Fibroblast of peridontal ligament (primary cell): ENCODE results near the gene CLMN.
A peak's percentile ranks its signal among the peaks of the same experiment; 100 is the strongest.
"Not testable (repeated sequence)": the region's sequence is repeated elsewhere in the genome, so short reads cannot be mapped to it uniquely, and the experiment has no call there.

Experiments
- DNase-seq: peaks from one replicate; pipeline ENCODE4 v3.0.0-alpha.2; 2010; ENCODE audit errors: extremely low read depth

The CLMN gene

DNA sequence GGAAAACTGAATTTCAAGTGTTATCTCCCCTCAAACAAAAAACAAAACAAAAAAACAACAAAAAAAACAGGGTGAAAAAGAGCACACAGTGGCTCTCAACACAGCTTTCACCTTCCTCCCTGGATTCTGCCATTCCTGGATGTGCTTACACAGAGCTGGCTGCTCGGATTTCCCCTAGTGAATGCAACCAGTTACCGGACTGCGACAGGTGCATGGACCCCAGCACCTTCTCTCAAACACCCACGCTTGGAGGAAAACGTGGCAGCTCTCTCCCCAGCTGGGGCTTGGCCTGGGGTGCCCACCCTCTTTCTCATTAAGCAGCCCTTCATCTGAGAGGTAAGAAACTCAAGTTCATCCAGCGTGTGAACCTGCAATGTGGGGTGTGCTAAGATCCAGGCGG lies 128.9 kb downstream of the CLMN start:
- no peak for DNase-seq

DNA sequence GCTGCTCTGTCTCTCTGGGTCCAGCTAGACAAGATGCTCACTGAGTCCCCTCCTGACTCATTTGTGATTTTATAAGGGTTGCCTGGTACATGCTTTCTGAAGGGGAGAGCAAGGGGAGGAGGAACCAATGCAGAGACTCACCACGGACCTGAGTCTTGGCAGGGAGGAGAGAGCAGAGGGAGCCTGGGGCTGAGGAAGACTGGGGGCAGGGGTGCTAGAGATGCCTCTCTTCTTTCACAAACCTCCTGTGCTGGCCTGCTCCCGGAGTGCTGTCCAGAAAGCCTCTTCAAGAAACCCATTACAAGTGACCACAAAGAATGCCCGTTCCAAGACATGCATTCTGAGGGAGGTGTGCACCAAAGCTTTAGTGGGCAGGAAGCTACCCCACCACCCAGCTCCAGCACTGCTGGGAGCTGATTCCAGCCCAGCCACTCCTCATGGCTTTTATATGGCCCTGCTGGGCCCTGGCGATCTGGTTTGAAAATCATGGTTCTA lies 129.3 kb downstream of the CLMN start:
- DNase-seq: no peak

DNA sequence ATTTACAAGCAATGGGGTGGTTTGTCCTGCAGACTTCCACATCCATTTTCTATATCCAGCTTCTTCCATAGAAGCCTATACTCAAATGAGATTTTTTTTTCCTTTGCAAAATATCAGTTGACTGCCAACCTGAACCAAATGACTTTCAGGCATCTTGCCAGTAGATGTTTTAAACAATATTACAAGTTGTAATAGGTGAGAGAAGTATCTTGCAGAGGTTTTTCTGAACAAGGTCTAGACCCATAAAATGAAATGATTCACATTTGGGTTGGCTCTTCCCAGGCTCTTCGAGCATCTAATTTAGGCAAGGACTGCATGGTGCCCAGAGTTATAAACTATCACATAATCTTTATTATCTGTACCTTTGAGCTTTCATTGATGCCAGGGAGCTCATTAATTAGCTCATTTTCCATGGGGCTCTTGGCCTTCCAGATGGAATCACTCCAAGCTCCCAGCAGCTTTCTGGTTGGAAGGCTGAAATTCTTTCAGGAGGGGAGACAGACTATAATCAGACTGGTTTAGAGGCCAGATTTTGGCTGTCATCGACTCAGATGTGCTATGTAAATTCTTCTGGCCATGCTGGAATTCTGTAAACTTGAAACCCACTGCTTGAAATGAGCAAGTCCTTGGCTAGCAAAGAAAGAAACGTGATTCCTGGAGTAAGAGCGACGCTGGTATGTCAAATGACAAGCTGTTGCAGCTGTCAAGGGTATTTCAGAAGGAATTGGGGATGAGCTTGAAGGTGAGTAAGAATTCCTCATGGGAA lies 130.2 kb downstream of the CLMN start:
- DNase-seq: no peak

DNA sequence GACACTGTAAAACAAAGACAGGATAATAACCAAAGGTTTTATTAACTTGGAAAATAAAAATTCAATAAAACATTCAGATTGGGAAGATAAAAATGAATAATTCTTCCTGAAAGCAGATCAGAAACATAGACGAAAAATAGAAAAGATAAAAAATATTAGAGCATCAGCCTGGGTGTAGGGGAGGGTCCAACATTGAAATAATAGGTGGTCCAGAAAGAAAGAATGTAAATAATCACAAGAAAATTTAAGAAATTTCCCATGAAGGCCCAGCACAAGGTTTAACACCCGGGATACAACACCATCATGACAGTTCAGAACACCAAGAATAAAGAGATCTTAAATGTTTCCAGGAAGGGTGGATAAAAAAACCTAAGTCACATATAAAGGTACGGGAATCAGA lies 131.3 kb downstream of the CLMN start:
- DNase-seq: no peak

DNA sequence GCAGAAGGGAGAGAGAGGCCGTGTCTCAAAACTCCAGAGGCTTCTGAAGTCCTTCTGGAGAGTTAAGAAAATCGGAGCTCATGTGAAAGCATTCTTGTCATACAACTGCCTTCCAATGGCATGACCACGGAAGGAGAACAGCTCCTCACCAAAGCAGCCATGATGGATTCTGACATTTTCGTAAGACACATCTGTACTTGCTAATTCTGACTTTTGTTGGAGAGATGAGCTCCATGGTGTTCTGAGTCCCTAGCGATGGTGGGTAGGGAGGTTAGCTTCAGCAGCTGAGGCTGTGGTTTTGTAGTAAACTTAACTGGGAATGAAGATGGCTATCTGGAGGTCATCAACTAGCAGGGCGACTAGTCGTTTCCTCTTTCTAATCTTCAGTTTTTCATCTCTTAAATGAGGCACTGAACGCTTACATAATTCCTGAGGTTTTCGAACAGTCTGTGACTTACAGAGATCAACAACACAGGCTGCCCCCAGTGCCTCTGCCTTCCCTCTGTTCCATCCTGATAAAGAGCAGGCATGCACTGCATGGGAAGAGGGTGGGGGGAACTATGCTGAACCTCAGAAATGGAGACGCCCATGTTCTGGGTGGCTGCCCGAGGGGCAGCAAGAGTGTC lies 133.8 kb downstream of the CLMN start:
- DNase-seq: no peak

DNA sequence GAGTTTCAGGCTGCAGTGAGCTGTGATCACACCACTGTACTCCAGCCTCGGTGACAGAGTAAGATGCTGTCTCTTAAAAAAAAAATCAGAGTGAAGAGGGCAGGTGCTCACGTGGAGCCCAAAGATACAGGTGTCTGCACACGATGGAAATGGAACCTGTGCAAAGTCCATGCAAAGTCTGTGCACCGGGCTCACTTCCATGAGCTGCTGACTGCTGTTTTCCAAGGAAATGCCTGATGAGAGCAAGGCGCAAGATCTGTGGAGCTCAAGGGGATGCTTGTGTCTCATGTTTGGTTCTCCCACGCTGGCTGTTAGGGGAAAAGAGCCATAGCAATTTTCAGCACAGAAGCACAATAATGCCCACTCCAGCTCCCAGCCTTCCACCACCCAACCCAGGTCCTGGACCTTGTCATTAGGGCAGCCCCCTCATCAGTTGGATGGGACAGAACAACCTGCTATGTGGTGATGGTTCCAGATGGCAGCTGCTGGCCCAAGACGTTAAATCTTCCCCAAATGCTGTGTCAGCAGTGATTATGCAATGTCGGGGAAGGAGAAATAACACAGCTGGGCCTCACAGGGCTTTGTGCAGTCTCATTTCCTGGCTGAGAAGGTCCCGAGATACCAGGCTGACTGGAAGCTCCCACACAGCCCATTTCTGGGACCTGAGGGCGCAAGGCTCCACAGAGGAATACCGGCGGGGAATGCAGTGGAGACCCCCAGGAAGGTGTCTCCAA lies 134.5 kb downstream of the CLMN start:
- peak; percentile 28 for DNase-seq

DNA sequence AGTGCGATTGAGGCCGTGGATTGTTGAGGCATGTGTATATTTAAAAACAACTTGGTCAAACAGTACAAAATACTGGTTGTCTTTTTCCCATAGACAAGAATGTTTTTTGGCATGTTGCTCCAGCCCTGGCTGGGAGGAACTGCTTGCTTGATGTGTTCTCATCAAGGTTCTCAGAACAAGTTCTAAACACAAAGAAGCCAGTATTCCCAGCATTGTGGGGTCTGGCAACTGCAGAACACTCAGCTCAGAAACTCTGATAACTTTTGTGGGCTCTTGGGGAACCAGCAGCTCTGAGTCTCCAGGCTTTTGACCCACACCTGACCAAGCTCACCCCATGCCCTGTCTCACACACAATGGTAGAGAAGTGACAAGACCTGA lies 135.3 kb downstream of the CLMN start:
- peak; percentile 16 for DNase-seq

DNA sequence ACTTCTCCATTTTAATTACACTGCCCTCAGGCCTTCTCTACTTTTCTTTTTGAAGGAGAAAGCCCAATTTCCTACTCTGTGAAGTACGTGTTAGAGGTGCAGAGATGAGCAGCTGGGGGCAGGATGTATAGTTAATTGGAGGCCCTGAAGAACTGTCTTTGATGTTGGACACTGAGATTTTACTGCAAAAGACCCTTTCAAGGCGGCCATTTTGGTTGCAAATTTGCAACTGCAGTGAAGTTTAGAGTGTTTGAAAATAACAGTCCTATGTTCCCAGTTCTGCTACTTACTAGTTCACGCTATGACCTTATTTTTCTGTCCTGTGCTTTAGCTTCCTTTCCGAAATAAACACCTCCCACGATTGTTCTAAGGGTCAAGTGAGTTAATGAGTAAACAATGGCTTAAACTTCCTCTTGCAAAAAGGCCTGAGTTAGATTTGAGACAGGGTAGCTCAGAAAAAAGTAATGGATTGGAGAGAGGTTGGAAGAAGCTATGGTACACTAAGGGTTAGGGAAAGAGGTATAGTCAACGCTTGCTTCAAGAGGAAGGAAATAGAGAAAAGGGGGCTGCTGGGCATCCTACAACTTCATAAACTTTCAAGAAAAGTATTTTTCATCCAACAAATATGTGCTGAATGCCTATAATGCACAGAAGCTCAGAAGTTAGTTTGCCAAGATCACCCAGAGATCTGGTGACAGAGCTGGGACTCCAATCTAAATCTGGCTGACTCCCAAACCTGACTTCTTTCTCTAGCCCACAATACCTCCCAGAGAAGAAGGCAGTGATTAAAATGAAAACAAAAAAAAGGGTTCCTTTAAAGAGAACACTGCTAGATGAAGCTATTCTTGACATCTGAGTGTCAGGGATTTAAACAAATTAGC lies 135.9 kb downstream of the CLMN start:
- no peak for DNase-seq

DNA sequence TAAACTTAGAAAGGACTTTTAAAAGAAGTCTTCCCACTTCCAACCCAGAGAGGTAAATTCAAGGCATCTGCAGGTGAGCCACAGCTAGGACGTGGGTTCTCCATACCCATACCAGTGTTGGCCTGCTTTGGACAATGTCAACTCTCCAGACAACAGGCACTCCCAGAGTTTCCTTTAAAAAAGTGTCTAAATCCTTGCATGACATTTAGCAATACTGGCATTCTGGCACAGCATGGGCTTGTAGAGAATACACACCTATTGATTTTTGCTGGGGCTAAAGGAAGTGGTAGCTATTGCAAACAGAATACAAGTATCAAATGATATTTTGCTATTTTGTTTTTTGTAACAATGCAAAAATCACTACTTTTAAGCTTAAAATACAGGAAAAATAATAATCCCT lies 136.6 kb downstream of the CLMN start:
- no peak for DNase-seq

DNA sequence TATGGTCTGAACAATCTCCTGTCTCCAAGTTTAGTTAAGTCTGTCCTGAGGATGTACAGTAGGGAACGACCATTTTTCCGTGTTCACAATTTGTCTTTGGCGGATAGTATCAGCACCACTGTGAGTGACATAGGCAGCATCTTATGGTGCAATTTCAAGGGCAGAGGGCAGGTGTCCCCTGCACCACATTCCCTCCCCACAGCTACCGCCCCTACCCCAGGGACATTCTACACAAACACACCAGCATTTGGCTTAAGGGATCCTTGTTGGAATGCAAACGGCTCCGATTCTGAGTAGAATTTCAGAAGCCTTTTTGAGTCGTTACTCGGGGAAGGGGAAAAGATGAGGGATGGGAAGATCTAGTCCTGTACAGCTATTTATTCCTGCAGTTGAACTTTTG lies 137.3 kb downstream of the CLMN start:
- DNase-seq: no peak

DNA sequence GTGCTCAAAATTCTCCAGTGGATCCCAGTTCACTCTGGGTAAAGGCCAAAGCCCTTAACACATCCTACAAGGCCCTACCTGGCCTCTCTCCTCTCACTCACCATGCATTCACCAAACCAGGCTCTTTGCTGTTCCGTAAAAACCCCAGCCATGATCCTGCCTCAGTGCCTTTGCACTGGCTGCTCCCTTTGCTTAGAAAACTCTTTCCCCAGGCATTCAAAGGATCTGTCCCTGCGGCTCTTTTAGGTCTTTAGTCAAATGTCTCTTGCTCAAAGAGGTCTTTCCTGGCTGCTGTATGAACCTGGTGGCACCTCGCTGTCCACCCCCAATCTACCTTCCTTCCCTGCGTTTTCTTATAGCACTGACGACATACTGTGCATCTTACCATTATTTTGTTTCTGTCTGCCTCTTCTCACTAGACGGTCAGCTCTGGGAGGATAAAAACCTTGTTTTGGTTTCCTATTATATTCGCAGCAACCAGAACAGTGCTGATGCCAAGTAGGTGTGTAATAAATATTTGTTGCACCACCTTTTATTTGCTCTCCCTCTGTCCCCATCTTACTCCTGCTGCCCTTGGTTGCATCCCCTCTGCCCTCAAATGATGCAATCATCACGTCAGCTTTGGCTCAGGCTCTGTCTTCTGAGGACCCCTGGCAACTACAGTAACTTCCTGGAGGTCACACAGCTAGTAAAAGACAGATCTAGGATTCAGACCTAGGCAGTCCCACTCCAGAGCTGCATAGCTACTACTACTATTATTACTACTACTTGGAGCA lies 138.6 kb downstream of the CLMN start:
- DNase-seq: no peak

DNA sequence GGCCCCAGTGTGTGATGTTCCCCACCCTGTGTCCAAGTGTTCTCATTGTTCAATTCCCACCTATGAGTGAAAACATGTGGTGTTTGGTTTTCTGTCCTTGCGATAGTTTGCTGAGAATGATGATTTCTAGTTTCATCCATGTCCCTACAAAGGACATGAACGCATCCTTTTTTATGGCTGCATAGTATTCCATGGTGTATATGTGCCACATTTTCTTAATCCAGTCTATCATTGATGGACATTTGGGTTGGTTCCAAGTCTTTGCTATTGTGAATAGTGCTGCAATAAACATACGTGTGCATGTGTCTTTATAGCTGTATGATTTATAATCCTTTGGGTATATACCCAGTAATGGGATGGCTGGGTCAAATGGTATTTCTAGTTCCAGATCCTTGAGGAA lies 144.0 kb downstream of the CLMN start:
- DNase-seq: not testable (repeated sequence)

DNA sequence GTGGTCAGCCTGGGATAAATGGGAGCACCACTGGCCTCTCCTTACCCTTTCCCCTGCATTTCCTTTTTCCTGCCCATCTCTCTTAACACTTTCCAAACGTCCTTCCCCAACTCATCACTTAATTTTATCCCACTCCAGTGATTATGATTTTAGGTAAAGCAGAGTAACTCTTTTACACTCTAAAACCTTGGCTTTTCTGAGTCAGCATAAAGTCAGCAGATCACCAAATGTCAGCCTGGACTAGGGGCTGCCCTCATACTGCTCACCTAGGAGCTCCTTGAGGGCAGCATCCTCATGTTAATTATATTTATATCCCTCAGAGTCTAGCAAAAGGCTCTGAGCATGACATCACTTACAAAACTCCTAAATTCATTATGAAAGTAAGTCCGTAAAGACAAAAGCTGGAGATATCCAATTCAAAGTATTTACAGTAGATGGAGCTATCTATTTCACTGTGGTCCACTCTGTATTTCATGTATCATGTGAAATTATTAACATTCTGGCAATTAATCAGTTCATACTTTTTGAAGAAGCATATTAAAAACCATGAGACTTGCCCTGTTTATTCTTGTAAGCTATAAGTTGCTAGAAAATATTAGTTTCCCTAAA lies 145.4 kb downstream of the CLMN start:
- DNase-seq: peak; percentile 33

DNA sequence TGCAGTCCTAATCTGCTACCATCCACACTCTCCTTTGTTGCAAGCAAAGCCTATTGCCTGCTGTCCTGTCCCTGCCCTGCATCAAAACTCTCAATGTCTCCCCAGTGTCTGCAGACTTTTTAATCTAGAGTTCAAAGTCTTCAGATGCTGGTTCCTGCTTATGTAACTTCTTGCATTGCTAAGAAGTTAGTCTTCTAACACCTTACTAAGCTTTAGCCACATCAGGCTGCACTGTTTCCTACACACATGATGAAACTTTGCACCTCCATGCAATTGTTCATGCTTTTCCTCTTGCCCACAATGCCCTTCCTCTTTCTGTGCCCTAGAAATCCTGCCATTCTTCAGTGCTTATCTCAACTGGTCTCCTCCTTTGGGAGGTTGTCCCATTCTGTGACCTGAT lies 146.2 kb downstream of the CLMN start:
- DNase-seq: no peak

DNA sequence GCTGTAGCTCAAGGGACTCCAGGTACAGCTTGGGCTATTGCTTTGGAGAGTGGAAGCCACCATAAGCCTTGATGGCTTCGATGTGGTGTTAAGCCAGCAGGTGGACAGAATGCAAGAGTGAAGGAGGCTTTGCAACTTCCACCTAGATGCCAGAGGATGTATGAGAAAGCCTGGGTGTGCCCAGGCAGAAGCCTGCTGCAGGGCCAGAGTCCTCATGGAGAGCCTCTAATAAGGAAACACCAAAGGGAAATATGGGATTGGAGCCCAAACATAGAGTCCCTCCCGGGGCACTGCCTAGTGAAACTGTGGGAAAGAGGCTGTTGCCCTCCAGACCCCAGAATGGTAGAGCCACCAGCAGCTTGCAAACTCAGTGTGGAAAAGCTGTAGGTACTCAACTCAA lies 152.5 kb downstream of the CLMN start:
- no peak for DNase-seq

DNA sequence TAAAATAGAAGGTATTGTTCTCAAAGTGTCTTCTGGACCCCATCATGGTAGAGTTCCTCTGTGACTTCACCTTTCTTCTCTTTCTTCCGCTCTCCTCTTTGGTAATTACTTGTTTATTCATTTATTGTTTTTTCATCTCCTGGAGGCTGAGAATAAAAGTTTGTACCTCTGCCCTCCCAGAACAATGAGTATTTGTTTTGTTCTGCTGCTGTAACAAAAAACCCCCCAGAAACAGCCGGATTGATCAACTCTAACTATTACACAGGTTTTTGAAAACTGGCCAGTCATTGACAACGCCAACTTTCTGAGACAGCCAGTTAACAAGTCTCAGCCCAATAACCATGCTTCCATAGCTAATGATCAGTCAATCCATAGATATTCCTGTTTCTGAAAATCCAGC lies 154.2 kb downstream of the CLMN start:
- DNase-seq: no peak

DNA sequence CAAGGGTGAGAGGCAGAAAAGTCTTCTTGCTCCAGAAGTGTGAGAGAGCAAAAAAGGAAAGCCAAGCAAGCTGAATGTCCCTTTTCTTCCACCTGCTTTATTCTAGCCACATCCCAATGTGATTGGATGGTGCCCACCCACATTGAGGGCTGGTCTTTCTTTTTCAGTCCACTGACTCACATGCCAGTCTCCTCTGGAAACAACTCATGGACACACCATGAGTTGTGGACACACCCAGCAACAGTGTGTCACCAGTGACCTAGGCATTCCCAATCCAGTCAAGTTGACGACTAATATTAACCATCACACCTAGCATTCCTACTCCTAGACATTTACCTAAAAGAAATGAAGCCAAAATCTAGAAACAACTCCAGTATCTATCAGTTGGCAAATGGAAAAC lies 155.2 kb downstream of the CLMN start:
- no peak for DNase-seq

DNA sequence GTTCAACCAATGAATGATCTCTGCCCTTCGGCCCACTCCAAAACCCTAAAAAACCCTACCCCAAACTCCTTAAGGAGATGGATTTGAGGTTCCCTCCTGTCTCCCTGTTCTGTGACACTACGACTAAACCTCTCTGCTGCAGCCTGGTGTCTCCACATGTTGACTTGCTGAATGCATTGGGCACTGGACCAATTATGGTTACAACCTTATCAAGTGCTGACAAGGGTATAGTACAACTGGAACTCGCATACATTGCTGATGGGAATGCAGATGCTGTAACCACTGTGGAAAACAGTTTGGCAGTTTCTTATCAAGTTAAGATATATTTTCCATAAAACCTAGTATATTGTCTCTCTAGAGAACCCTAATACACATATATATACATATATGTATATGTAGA lies 156.0 kb downstream of the CLMN start:
- DNase-seq: no peak

DNA sequence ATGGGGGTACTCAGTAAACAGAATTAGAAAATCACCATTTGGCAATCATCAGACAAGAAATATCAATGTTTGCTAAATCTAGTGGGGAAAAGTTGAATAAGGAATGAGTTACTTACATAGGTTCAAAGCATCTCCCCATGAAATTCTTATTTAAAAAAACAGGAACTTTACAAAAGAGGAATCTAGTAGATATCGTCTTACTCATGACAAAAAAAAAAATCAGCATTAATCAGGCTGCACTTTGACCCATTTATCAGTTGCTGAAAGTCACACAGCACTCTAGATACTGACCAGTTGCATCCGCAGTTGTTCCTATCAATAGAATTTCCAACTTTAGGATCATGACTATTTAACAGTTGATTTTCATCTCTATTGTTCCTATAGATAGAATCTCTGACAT lies 156.6 kb downstream of the CLMN start:
- DNase-seq: no peak

DNA sequence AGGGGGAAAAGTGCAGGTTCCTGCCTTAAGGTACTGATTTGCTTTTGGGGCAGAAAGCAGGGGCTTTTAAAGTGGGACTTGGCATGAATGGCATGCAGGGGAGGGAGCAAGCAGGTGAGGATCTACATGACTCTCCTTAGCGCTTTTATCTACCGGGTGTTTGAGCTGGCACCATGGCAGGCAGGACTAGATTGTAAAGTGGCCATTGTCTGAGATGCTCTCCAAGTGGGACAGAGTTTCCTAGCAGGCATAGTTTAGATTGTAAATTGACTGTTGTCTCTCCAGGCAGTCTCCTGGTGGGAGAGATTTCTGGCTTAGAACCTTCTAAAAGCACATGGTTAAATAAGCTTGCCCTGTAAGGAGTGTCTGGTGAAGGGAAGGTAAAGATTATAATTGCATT lies 157.1 kb downstream of the CLMN start:
- no peak for DNase-seq
